Type B pancreatic cell (in vitro differentiated cells): ENCODE results near the gene GCLM. TPM values are rescaled to one million over a fixed set of nuclear protein-coding genes. Genes with fewer than 3 reads are reported as not detected.
A peak's percentile ranks its signal among the peaks of the same experiment; 100 is the strongest.

ENCODE experiments used
- DNase-seq: peaks from one replicate; pipeline ENCODE4 v3.0.0; 2021; ENCODE audit warnings: mixed read lengths; ENCODE audit not compliant: unreplicated experiment; ENCODE audit errors: extremely low spot score
- H3K27ac Mint-ChIP-seq: 2 replicates; pipeline ENCODE4 v1.8.0; 2021; ENCODE audit warnings: mild to moderate bottlenecking, mixed read lengths
- H3K27me3 Mint-ChIP-seq: 2 replicates; pipeline ENCODE4 v1.8.0; 2021; ENCODE audit warnings: mixed read lengths
- H3K36me3 Mint-ChIP-seq: 2 replicates; pipeline ENCODE4 v1.8.0; 2021; ENCODE audit warnings: mixed read lengths
- H3K4me1 Mint-ChIP-seq: one replicate; pipeline ENCODE4 v1.8.0; 2021; ENCODE audit warnings: mixed read lengths; ENCODE audit not compliant: unreplicated experiment
- H3K4me3 Mint-ChIP-seq: 2 replicates; pipeline ENCODE4 v1.8.0; 2021; ENCODE audit warnings: mild to moderate bottlenecking, mixed read lengths
- H3K9me3 Mint-ChIP-seq: 2 replicates; pipeline ENCODE4 v1.8.0; 2021; ENCODE audit warnings: mixed read lengths
- CTCF ChIP-seq: fragments of 200-600 bp; sonication (generic); conservative IDR thresholded peaks from 2 replicates; pipeline ENCODE4 v1.5.0; 2021; ENCODE audit warnings: antibody characterized with exemption, mild to moderate bottlenecking
- microRNA-seq: library from miRNA; unstranded; fragments of <30 nt; microRNA quantifications from one replicate; pipeline ENCODE4, GENCODE V29; 2020
- total RNA-seq: library from RNA; stranded (reverse); gene quantifications from 2 replicates; pipeline ENCODE4 v1.2.1, GENCODE V29; 2021; ENCODE audit warnings: low replicate concordance

The GCLM gene
- total RNA-seq, 1 donor from 2014 or later: 16.6 TPM

- H3K36me3 Mint-ChIP-seq: peaks cover 37% of the 10 kb centered on the region
- no peak for DNase-seq
- no peak for TF ChIP-seq CTCF
Measured at GRCh38 chr1:93839307-93839706, 69.9 kb downstream of the GCLM start.

DNA sequence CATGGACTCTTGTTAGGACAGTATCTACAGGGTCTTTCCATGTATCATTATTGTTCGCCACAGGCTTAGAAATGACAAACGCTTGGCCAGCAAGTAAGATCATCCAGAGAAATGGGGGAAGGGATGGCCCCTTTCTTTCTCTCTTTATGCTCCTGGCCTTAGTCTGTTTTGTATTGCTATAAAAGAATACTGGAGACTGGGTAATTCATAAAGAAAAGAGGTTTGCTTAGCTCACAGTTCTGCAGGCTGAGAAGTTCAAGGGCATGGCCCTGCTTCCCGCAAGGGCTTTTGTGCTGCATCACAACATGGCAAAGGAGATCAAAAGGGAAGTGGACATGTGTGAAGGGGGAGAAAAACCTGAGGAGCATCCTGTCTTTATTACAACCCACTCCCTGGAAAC is 71.3 kb downstream of the GCLM start:
- Mint-ChIP-seq H3K27ac (no peak overlapping the region), H3K9me3 (peaks cover 24% of the 10 kb centered on the region), H3K36me3 (peaks cover 41% of the 10 kb centered on the region)

More at GRCh38 chr1:93839307-93839706, 69.9 kb downstream of the GCLM start:
- Mint-ChIP-seq H3K27me3 (no peaks in the 10 kb centered on the region), H3K27ac (no peak overlapping the region), H3K4me1 (peaks cover 18% of the 10 kb centered on the region), H3K4me3 (no peak overlapping the region), H3K9me3 (peaks cover 19% of the 10 kb centered on the region)

More for the DNA sequence above, 71.3 kb downstream of the GCLM start:
- Mint-ChIP-seq H3K4me3 (no peak overlapping the region), H3K4me1 (peaks cover 17% of the 10 kb centered on the region), H3K27me3 (no peaks in the 10 kb centered on the region)
- TF ChIP-seq CTCF: no peak
- DNase-seq: no peak

Small RNA genes within 50 kb of the gene (microRNA-seq; reads per million reads assigned to microRNA genes)
- gene MIR760: 74.4 reads per million, percentile 59 among the genes with 10 or more reads in this experiment

Other genes with a start within 250 kb of the GCLM start
- 16.6 and 52.1 TPM in 2 replicates for gene BCAR3, start 227.6 kb downstream of the GCLM start, total RNA-seq
- 47.1 and 55.1 TPM in 2 replicates for gene DNTTIP2, start 30.2 kb downstream of the GCLM start, total RNA-seq
- 3.2 and 6.4 TPM in 2 replicates for gene ABCA4, start 211.7 kb upstream of the GCLM start, total RNA-seq